Stomach (tissue), 9 donors: ENCODE data around the gene CAB39L. TPM values are rescaled to one million over a fixed set of nuclear protein-coding genes. Genes with fewer than 3 reads are reported as not detected.

Experiments
- DNase-seq, 2 donors: peaks; one replicate each; pipeline versions ENCODE4 v3.0.0 to v3.0.0-alpha.2; 2013 to 2019
- H3K27ac ChIP-seq, 5 donors: fragments of 200-600 bp in 4 of 5; sonication (generic) in 4 of 5; one replicate each; pipeline ENCODE4 v1.5.1; 2013 to 2019; ENCODE audit warnings: mild to moderate bottlenecking in 1 of 5, moderate library complexity in 1 of 5
- H3K27me3 ChIP-seq, 3 donors: fragments of 200-600 bp; sonication (generic); one replicate each; pipeline ENCODE4 v1.5.1; 2017 to 2019; ENCODE audit warnings: mixed run types in 1 of 3
- H3K36me3 ChIP-seq, 4 donors: fragments of 200-600 bp; sonication (generic); 1 replicate in 3 of 4; 2 replicates in 1 of 4; pipeline ENCODE4 v1.5.1; 2016 to 2019
- H3K4me1 ChIP-seq, 4 donors: fragments of 200-600 bp; sonication (generic); one replicate each; pipeline ENCODE4 v1.5.1; 2016 to 2019
- H3K4me3 ChIP-seq, 4 donors: fragments of 200-600 bp; sonication (generic) in 3 of 4; one replicate each; pipeline ENCODE4 v1.5.1; 2016 to 2019; ENCODE audit warnings: mild to moderate bottlenecking in 1 of 4
- H3K9me3 ChIP-seq, 4 donors: fragments of 200-600 bp; sonication (generic); one replicate each; pipeline ENCODE4 v1.5.1; 2016 to 2019
- EP300 ChIP-seq: sonication (generic); formaldehyde crosslinking; IDR thresholded peaks from one replicate; pipeline ENCODE4 v1.6.1; 2017; ENCODE audit warnings: antibody characterized with exemption
- POLR2A ChIP-seq, 4 donors: fragments of 450-650 bp; IDR thresholded peaks; one replicate each; pipeline ENCODE4 v1.6.1; 2016; ENCODE audit warnings: antibody characterized with exemption in 4 of 4, control low read depth in 2 of 4, mild to moderate bottlenecking in 1 of 4, moderate library complexity in 1 of 4
- POLR2AphosphoS5 ChIP-seq, 3 donors: sonication (generic); formaldehyde crosslinking; IDR thresholded peaks; one replicate each; pipeline ENCODE4 v1.6.1; 2016; ENCODE audit warnings: antibody characterized with exemption in 3 of 3
- WGBS, 5 donors: extraction: QIAGEN DNeasy Blood & Tissue Kit in 3 of 5; methylation state at CpG; one replicate each; pipeline versions ENCODE4 v1.1.5 to v1.1.7; 2013 to 2018; 5-methylcytosine and 5-hydroxymethylcytosine counted together
- intact Hi-C: fragments of 100-400 bp; cut with DNase I; formaldehyde crosslinking; loops from one replicate; pipeline ENCODE4 v1.15.1; 2023; ENCODE audit warnings: low total_unique reads
- polyA plus RNA-seq, 3 donors: library from polyadenylated mRNA; stranded (reverse); fragments of 200-250 nt; gene quantifications; one replicate each; pipeline ENCODE4 v1.2.3, GENCODE V29; 2013
- total RNA-seq, 5 donors: library from RNA; depleted of rRNA; stranded (reverse); fragments of >200 nt; gene quantifications; one replicate each; pipeline versions ENCODE4 v1.1.0 to v1.2.3, GENCODE V29; 2014 to 2016
- TF ChIP-seq, protein P1 (sequence below), 7 experiments: fragments of 450-650 bp in 4 of 7; fragments of 200-600 bp in 3 of 7; sonication (generic) in 3 of 7; IDR thresholded peaks; one replicate each; pipeline ENCODE4 v1.5.1; 2016 to 2019; ENCODE audit warnings: antibody characterized with exemption in 7 of 7, control low read depth in 2 of 7, mild to moderate bottlenecking in 1 of 7
- donor health status: healthy with polysubstance abuse.
- donor health status: Bipolar disorder and iron deficiency.
- donor health status: healthy.

Gene CAB39L
- total and polyA plus RNA-seq, 8 donors: 11.4 to 61.6 (median 33.0) TPM

DNA sequence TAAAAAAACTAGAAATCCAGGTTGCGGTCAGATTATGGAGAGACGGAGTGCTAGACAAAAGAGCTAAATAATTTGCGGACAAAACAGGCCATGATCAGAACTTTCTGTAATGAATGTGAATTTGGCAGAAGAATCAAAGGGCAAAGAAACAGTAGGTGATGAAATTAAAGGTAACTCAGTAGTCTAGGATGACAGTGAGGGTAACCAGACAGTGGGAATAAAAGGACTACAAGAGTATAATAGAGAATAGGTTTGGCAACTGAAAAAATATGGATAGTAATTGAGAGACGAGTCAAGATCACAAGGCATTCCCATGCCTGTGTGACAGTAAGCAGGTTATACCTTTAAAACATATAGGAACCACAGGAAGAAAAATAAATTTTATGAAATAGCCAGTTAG lies 35.9 kb downstream of the CAB39L start:
- H3K4me3 ChIP-seq: no peak overlapping the region
- TF ChIP-seq POLR2A (IDR thresholded peaks at IDR 0.05): no peak
- TF ChIP-seq EP300: no peak
- no peak for TF ChIP-seq POLR2AphosphoS5 (IDR thresholded peaks at IDR 0.05)
- TF ChIP-seq, protein P1, sequence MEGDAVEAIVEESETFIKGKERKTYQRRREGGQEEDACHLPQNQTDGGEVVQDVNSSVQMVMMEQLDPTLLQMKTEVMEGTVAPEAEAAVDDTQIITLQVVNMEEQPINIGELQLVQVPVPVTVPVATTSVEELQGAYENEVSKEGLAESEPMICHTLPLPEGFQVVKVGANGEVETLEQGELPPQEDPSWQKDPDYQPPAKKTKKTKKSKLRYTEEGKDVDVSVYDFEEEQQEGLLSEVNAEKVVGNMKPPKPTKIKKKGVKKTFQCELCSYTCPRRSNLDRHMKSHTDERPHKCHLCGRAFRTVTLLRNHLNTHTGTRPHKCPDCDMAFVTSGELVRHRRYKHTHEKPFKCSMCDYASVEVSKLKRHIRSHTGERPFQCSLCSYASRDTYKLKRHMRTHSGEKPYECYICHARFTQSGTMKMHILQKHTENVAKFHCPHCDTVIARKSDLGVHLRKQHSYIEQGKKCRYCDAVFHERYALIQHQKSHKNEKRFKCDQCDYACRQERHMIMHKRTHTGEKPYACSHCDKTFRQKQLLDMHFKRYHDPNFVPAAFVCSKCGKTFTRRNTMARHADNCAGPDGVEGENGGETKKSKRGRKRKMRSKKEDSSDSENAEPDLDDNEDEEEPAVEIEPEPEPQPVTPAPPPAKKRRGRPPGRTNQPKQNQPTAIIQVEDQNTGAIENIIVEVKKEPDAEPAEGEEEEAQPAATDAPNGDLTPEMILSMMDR (IDR thresholded peaks at IDR 0.05): no peak
- no peaks in the 10 kb centered on the region for H3K36me3 ChIP-seq
- intact Hi-C loops: no loop called here
- H3K27me3 ChIP-seq: no peaks in the 10 kb centered on the region
- 84 to 96% (median 94%) methylated on average over 4 of the region's 4 CpGs for WGBS, 5 donors
- no peak for DNase-seq
- H3K4me1 ChIP-seq: peaks cover 0 to 4% (median 0%) of the 10 kb centered on the region in 4 donors
- H3K27ac ChIP-seq: peak overlapping the region in 1 of 5 donors; percentile 60
- peaks cover 0 to 20% (median 11%) of the 10 kb centered on the region in 4 donors for H3K9me3 ChIP-seq

DNA sequence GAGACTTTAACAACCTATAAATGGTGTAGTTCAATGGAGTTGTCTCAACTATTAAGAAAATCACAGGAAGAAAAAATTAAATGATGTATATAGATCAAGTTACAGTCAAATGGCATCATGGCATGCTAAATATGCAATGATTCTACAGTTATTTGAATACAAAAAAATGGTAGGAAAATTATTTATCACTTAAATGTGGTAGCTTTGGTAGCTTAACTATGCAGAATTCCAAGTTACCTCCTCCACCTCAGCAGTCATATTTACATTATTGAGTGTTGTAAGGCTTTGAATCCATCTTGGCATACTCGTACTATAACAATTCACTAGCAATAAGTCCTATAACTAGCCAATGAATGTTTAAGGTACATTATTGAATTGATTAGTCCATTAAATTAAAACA lies 36.8 kb downstream of the CAB39L start:
- intact Hi-C loops: no loop called here
- Histone ChIP-seq H3K27ac (no peak overlapping the region), H3K27me3 (no peaks in the 10 kb centered on the region), H3K36me3 (no peaks in the 10 kb centered on the region), H3K4me3 (no peak overlapping the region), H3K4me1 (peaks cover 0 to 8% (median 2%) of the 10 kb centered on the region in 4 donors), H3K9me3 (peaks cover 0 to 20% (median 11%) of the 10 kb centered on the region in 4 donors)
- no peak for DNase-seq
- no peak for TF ChIP-seq POLR2AphosphoS5 (IDR thresholded peaks at IDR 0.05)
- no peak for TF ChIP-seq POLR2A (IDR thresholded peaks at IDR 0.05)
- TF ChIP-seq, protein P1 (IDR thresholded peaks at IDR 0.05): no peak
- TF ChIP-seq EP300: no peak
- 88 to 97% (median 94%) methylated on average over 1 of the region's 1 CpG for WGBS, 5 donors

DNA sequence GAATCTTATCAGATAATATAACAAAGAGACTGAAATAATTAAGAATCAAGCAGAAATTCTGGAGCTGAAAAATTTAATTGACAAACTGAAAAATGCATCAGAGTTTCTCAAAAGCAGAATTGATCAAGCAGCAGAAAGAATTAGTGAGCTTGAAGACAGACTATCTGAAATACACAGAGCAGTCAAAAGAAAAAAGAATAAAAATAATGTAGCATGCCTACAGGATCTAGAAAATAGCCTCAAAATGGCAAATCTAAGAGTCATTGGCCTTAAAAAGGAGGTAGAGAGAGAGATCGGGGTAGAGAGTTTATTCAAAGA lies 39.2 kb downstream of the CAB39L start:
- peaks cover 0 to 23% (median 9%) of the 10 kb centered on the region in 4 donors for H3K4me1 ChIP-seq
- no peak for DNase-seq
- WGBS, 5 donors: 0 to 93% (median 74%) methylated on average over 1 of the region's 1 CpG
- H3K9me3 ChIP-seq: peaks cover 0 to 20% (median 11%) of the 10 kb centered on the region in 4 donors
- intact Hi-C loops: no loop called here
- TF ChIP-seq EP300: no peak
- no peak for TF ChIP-seq POLR2A (IDR thresholded peaks at IDR 0.05)
- TF ChIP-seq, protein P1 (IDR thresholded peaks at IDR 0.05): no peak
- TF ChIP-seq POLR2AphosphoS5 (IDR thresholded peaks at IDR 0.05): no peak
- no peak overlapping the region for H3K4me3 ChIP-seq
- no peaks in the 10 kb centered on the region for H3K27me3 ChIP-seq
- no peaks in the 10 kb centered on the region for H3K36me3 ChIP-seq
- peak overlapping the region in 1 of 5 donors; percentile 2 for H3K27ac ChIP-seq

DNA sequence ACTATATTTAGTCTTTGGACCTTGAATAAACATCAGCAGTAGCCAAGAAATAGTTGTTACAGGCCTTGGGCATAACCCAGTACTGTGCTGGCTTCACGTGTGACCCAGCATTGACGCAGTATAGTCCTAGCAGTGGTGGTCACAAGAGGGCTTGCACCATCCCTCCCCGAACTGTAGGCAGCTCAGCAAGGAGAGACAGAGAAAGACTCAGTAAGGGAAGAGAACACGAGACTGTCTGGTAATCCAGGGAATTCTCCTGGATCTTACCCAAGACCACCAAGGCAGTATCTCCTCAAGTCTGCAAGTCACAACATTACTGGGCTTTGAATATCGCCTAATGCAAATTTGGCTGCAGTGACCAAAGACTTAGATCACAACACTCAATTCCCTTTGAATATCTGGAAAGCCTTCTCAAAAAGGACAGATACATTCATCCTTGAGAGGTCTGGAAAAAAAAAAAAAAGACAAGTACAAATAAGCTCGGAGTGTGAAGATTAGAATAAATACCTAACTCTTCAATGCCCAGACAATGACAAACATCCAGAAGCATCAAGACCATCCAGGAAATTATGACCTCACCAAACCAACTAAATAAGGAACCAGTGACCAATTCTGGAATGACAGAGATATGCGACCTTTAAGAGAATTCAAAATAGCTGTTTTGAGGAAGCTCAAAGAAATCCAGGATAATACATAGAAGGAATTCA lies 39.7 kb downstream of the CAB39L start:
- peaks cover 0 to 20% (median 11%) of the 10 kb centered on the region in 4 donors for H3K9me3 ChIP-seq
- H3K36me3 ChIP-seq: no peaks in the 10 kb centered on the region
- peak overlapping the region in 1 of 5 donors; percentile 90 for H3K27ac ChIP-seq
- peaks cover 0 to 28% (median 9%) of the 10 kb centered on the region in 4 donors for H3K4me1 ChIP-seq
- DNase-seq: no peak
- no peak for TF ChIP-seq EP300
- no peak for TF ChIP-seq POLR2AphosphoS5 (IDR thresholded peaks at IDR 0.05)
- no peak for TF ChIP-seq POLR2A (IDR thresholded peaks at IDR 0.05)
- TF ChIP-seq, protein P1 (IDR thresholded peaks at IDR 0.05): no peak
- no peak overlapping the region for H3K4me3 ChIP-seq
- 76 to 88% (median 85%) methylated on average over 7 of the region's 7 CpGs for WGBS, 5 donors
- no peaks in the 10 kb centered on the region for H3K27me3 ChIP-seq
- intact Hi-C loops: no loop called here
